HG02885 (cell line): ENCODE data around the gene ATP11A.
"Not testable (repeated sequence)": the region's sequence is repeated elsewhere in the genome, so short reads cannot be mapped to it uniquely, and the experiment has no call there.

Source experiments
- ATAC-seq: cut with Tn5 transposase; IDR thresholded peaks from one replicate; pipeline ENCODE4 v1.9.1; 2021; ENCODE audit warnings: mild to moderate bottlenecking; ENCODE audit not compliant: unreplicated experiment, poor library complexity

Gene ATP11A

GRCh38 chr13:112784811-112785482 is 95.1 kb downstream of the ATP11A start:
- no peak for ATAC-seq

- ATAC-seq = no peak
Measured at GRCh38 chr13:112785483-112785856, 95.6 kb downstream of the ATP11A start.

GRCh38 chr13:112786810-112787209 is 97.0 kb downstream of the ATP11A start:
- not testable (repeated sequence) for ATAC-seq

GRCh38 chr13:112790735-112791641 is 101.2 kb downstream of the ATP11A start:
- no peak for ATAC-seq

- no peak for ATAC-seq
Measured at GRCh38 chr13:112791663-112792440, 102.0 kb downstream of the ATP11A start.

- no peak for ATAC-seq
Measured at GRCh38 chr13:112792511-112792910, 102.7 kb downstream of the ATP11A start.

- no peak for ATAC-seq
Measured at GRCh38 chr13:112793545-112794445, 104.0 kb downstream of the ATP11A start.

- ATAC-seq = no peak
Measured at GRCh38 chr13:112795277-112795676, 105.4 kb downstream of the ATP11A start.

- no peak for ATAC-seq
Measured at GRCh38 chr13:112796190-112796915, 106.5 kb downstream of the ATP11A start.

GRCh38 chr13:112799394-112799793 is 109.6 kb downstream of the ATP11A start:
- ATAC-seq = no peak

- ATAC-seq = no peak
Measured at GRCh38 chr13:112800057-112800456, 110.2 kb downstream of the ATP11A start.

- ATAC-seq = peak; percentile 27
Measured at GRCh38 chr13:112800807-112801206, 111.0 kb downstream of the ATP11A start.

GRCh38 chr13:112802802-112803195 is 113.0 kb downstream of the ATP11A start:
- peak; percentile 48 for ATAC-seq

GRCh38 chr13:112803422-112803821 is 113.6 kb downstream of the ATP11A start:
- ATAC-seq = peak; percentile 74

GRCh38 chr13:112804374-112804773 is 114.5 kb downstream of the ATP11A start:
- no peak for ATAC-seq

- no peak for ATAC-seq
Measured at GRCh38 chr13:112806739-112807652, 117.2 kb downstream of the ATP11A start.

- no peak for ATAC-seq
Measured at GRCh38 chr13:112807653-112808376, 118.0 kb downstream of the ATP11A start.
